Fibroblast of lung (primary cell): Measurements from ENCODE around the gene TSTD2. TPM values are rescaled to one million over a fixed set of nuclear protein-coding genes. Genes with fewer than 3 reads are reported as not detected.

Experiments
- DNase-seq, 2 donors: peaks; one replicate each; pipeline versions ENCODE4 v3.0.0 to v3.0.0-alpha.2; 2010; ENCODE audit warnings: low read depth in 2 of 2
- H2AFZ ChIP-seq: 2 replicates; pipeline ENCODE4 v1.5.1; 2012; ENCODE audit warnings: low read length, control low read depth, inconsistent platforms
- H3K27ac ChIP-seq: 2 replicates; pipeline ENCODE4 v1.5.1; 2011; ENCODE audit warnings: low read length, control low read depth; ENCODE audit not compliant: insufficient read depth
- H3K27me3 ChIP-seq: 2 replicates; pipeline ENCODE4 v1.5.1; 2011; ENCODE audit warnings: mild to moderate bottlenecking, low read length; ENCODE audit not compliant: control insufficient read depth, insufficient read depth
- H3K36me3 ChIP-seq: 2 replicates; pipeline ENCODE4 v1.5.1; 2011; ENCODE audit warnings: low read length; ENCODE audit not compliant: control insufficient read depth, insufficient read depth
- H3K4me1 ChIP-seq: 2 replicates; pipeline ENCODE4 v1.5.1; 2011; ENCODE audit warnings: low read length; ENCODE audit not compliant: control insufficient read depth, insufficient read depth; ENCODE audit errors: extremely low read depth
- H3K4me2 ChIP-seq: 2 replicates; pipeline ENCODE4 v1.5.1; 2011; ENCODE audit warnings: low read length, control low read depth; ENCODE audit not compliant: insufficient read depth; ENCODE audit errors: extremely low read depth
- H3K4me3 ChIP-seq, 4 experiments: fragments of 200-600 bp in 1 of 4; sonication (generic) in 1 of 4; replicated peaks in 1 of 4; 2 replicates each; pipeline ENCODE4 v1.5.1; 2011 to 2016; ENCODE audit warnings: low read length in 4 of 4, low read depth in 3 of 4, mild to moderate bottlenecking in 3 of 4, control low read depth in 2 of 4, inconsistent platforms in 1 of 4, mixed read lengths in 1 of 4; ENCODE audit not compliant: insufficient read depth in 1 of 4; ENCODE audit errors: control extremely low read depth in 1 of 4
- H3K79me2 ChIP-seq: 2 replicates; pipeline ENCODE4 v1.5.1; 2012; ENCODE audit warnings: mild to moderate bottlenecking, low read length, inconsistent platforms; ENCODE audit not compliant: control insufficient read depth, insufficient read depth
- H3K9ac ChIP-seq: 2 replicates; pipeline ENCODE4 v1.5.1; 2011; ENCODE audit warnings: mild to moderate bottlenecking, low read length, control low read depth; ENCODE audit not compliant: insufficient read depth
- H3K9me3 ChIP-seq: 2 replicates; pipeline ENCODE4 v1.5.1; 2012; ENCODE audit warnings: low read depth, low read length; ENCODE audit not compliant: control insufficient read depth, insufficient read depth
- H4K20me1 ChIP-seq: 2 replicates; pipeline ENCODE4 v1.5.1; 2011; ENCODE audit warnings: low read length; ENCODE audit not compliant: control insufficient read depth, insufficient read depth; ENCODE audit errors: extremely low read depth
- EZH2 ChIP-seq: IDR thresholded peaks from 2 replicates; pipeline ENCODE4 v1.5.1; 2012; ENCODE audit warnings: low read length, control low read depth, mild to moderate bottlenecking; ENCODE audit errors: missing control alignments
- polyA minus RNA-seq: library from RNA; depleted of rRNA, polyadenylated mRNA; stranded (reverse); fragments of >200 nt; gene quantifications from 2 replicates; pipeline ENCODE4 v1.2.3, GENCODE V29; 2011; ENCODE audit warnings: low replicate concordance
- polyA plus RNA-seq, 2 donors: library from polyadenylated mRNA; depleted of rRNA in 1 of 2; stranded (reverse) in 1 of 2; unstranded in 1 of 2; fragments of >200 nt; gene quantifications; 2 replicates each; pipeline ENCODE4 v1.2.1, GENCODE V29; 2011 to 2012; ENCODE audit warnings: missing spikeins in 1 of 2
- total RNA-seq: library from RNA; depleted of rRNA; stranded (reverse); fragments of >200 nt; gene quantifications from 2 replicates; pipeline ENCODE4 v1.2.1, GENCODE V29; 2014
- TF ChIP-seq, protein P1 (sequence below), 2 donors: IDR thresholded peaks in 1 of 2; conservative IDR thresholded peaks in 1 of 2; 1 replicate in 1 of 2; 2 replicates in 1 of 2; pipeline ENCODE4 v1.5.1; 2011 to 2012; ENCODE audit warnings: low read length in 2 of 2, control low read depth in 1 of 2, inconsistent platforms in 1 of 2, low read depth in 1 of 2, mild to moderate bottlenecking in 1 of 2

TSTD2 gene
- 19.8 and 20.1 TPM in 2 replicates for total RNA-seq
- polyA plus RNA-seq = 12.2 and 15.9 TPM in 2 replicates
- polyA plus RNA-seq (2012) = 5.5 and 8.0 TPM in 2 replicates
- polyA minus RNA-seq = 9.0 and 9.1 TPM in 2 replicates

DNA sequence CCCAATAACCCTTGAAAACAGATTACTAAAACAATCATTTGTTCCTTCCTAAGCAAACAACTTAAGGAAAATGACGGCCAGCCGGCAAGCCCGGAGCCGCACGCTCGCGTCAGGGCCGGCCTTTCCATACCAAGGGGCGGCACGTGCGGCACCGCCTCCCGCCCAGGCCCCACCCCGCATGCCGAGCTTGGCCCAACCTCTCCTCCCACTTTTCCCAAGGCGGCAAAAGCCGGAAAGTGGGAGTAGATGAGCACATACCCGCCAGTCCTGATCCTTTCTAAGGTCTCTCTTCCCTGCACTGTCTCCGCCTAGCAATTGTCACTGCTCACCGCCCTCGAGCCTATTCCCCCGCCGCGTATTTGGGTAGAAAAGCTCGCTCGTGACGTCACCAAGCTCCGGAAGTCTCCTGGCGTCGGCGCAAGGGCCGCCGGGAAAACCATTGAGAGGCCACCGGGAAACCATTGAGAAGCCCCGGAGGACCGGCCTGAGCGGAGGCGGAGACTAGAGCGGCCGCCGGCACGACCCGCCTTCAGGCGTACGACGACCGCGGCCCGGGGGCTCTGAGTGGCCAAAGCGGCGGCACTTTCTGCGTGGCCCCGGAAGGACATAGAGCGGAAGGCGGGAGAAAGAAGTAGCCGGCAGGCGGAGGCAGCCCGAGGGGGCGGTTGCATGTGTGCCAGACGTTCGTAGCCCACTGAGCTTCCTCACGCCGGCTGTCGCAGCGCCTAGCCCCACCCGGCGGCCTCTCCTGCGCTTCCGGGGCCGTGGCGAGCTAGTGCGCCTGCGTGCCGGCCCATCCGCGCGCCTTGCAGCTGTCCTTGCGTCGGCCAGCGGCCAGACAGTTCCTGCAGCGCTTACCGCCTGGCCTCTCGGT is at the start of gene TSTD2, which contains the start of gene NCBP1:
Gene TSTD2 (minus strand): TSS at position 384 of the 874 bp plus-strand sequence. CDS start 5,806 bp downstream, outside the sequence.
Gene NCBP1 (plus strand): TSS at position 837 of the 874 bp plus-strand sequence. CDS start 61 bp downstream, outside the sequence.
- TF ChIP-seq, protein P1, sequence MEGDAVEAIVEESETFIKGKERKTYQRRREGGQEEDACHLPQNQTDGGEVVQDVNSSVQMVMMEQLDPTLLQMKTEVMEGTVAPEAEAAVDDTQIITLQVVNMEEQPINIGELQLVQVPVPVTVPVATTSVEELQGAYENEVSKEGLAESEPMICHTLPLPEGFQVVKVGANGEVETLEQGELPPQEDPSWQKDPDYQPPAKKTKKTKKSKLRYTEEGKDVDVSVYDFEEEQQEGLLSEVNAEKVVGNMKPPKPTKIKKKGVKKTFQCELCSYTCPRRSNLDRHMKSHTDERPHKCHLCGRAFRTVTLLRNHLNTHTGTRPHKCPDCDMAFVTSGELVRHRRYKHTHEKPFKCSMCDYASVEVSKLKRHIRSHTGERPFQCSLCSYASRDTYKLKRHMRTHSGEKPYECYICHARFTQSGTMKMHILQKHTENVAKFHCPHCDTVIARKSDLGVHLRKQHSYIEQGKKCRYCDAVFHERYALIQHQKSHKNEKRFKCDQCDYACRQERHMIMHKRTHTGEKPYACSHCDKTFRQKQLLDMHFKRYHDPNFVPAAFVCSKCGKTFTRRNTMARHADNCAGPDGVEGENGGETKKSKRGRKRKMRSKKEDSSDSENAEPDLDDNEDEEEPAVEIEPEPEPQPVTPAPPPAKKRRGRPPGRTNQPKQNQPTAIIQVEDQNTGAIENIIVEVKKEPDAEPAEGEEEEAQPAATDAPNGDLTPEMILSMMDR (conservative IDR thresholded peaks at IDR 0.05 in 1 of 2, IDR thresholded peaks at IDR 0.05 in 1 of 2; ENCODE audit: low read depth in 1 of 2, low read length in 2 of 2) = no peak
- no peak for TF ChIP-seq EZH2
- Histone ChIP-seq H3K9me3 (no peaks in the 10 kb centered on the region), H3K4me2 (peak within 1 kb of the TSS; percentile 96)

DNA sequence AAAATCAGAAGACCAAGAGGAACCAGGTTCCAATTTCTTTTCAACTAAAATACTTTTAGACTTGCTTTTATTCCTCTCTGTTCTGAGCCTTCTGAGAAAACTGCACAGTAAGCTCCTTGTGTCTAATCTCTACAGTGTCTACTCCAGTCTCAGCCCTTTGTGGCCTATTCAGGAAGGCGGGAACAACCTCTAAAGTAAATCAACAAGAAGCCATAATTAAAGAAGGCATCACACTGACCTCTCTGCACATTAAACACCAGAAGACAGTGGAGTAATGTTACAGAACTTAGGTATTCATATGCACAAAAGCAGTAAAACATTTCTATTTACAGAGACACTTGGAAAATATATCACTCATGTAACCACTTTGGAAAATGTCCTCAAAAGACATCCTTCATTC is 49.1 kb upstream of the TSTD2 start:
- no peaks in the 10 kb centered on the region for H3K27me3 ChIP-seq
- TF ChIP-seq, protein P1 (conservative IDR thresholded peaks at IDR 0.05 in 1 of 2, IDR thresholded peaks at IDR 0.05 in 1 of 2; ENCODE audit: low read depth in 1 of 2, low read length in 2 of 2) = no peak
- TF ChIP-seq EZH2 = no peak
- no peaks in the 10 kb centered on the region for H3K9me3 ChIP-seq
- no peaks in the 10 kb centered on the region for H3K79me2 ChIP-seq
- H3K9ac ChIP-seq = no peak overlapping the region
- H3K36me3 ChIP-seq = peaks cover 3% of the 10 kb centered on the region
- H4K20me1 ChIP-seq = no peaks in the 10 kb centered on the region
- H3K4me3 ChIP-seq = no peak overlapping the region
- H3K27ac ChIP-seq = no peak overlapping the region
- DNase-seq = no peak
- no peaks in the 10 kb centered on the region for H3K4me1 ChIP-seq
- H3K4me2 ChIP-seq = no peak overlapping the region
- H2AFZ ChIP-seq = no peak overlapping the region

More for the DNA sequence above, at the start of gene TSTD2, which contains the start of gene NCBP1:
- Histone ChIP-seq H3K4me3 (peak within 1 kb of the TSS; percentile 84 to 98 (median 96)), H3K4me1 (peaks cover 12% of the 10 kb centered on the region), H3K36me3 (no peaks in the 10 kb centered on the region), H3K9ac (peak within 1 kb of the TSS; percentile 94), H3K79me2 (peaks cover 70% of the 10 kb centered on the region), H2AFZ (peak within 1 kb of the TSS; percentile 93), H4K20me1 (no peaks in the 10 kb centered on the region), H3K27ac (peak within 1 kb of the TSS; percentile 99), H3K27me3 (no peaks in the 10 kb centered on the region)
- peak; percentile 97 to 98 for DNase-seq

DNA sequence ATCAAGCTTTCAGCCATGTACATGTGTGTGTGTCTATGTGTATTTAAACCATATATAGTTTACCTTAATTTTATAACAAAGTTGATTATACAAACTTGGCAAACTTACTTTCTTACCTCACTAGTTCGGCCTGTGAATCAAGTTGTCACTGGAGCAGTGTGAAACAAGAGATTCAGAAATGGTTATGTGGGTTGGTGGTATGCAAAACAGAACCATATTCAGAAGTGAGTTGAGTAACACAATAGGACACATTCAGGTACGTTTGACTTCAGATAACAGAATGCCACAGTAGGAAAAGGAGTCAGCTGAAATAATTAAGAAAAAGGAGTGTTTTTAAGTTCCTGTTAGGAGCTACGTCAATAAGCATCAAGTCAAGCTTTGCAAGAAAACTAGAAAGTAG is 42.5 kb upstream of the TSTD2 start:
- Histone ChIP-seq H4K20me1 (no peaks in the 10 kb centered on the region), H3K27me3 (no peaks in the 10 kb centered on the region), H3K79me2 (no peaks in the 10 kb centered on the region), H2AFZ (no peak overlapping the region), H3K4me1 (no peaks in the 10 kb centered on the region), H3K9me3 (no peaks in the 10 kb centered on the region), H3K4me3 (no peak overlapping the region), H3K9ac (no peak overlapping the region), H3K27ac (no peak overlapping the region), H3K36me3 (peaks cover 6% of the 10 kb centered on the region), H3K4me2 (no peak overlapping the region)
- TF ChIP-seq EZH2 = no peak
- TF ChIP-seq, protein P1 (conservative IDR thresholded peaks at IDR 0.05 in 1 of 2, IDR thresholded peaks at IDR 0.05 in 1 of 2; ENCODE audit: low read depth in 1 of 2, low read length in 2 of 2) = no peak
- no peak for DNase-seq
